ENCODE results near the gene NRXN3. TPM values are rescaled to one million over a fixed set of nuclear protein-coding genes. Genes with fewer than 3 reads are reported as not detected.

The NRXN3 gene
- total and polyA plus RNA-seq, 2 of the 13 experiments (the other 11 are each of a cell fraction or from before 2014, with no cell fraction given): 0.03 TPM; not detected in 1

GRCh38 chr14:78978896-78979295 is 808.7 kb downstream of the NRXN3 start:
- no peaks in the 10 kb centered on the region for H3K79me2 ChIP-seq (ENCODE audit: insufficient read depth, low read length)
- ChIA-PET POLR2A (no interaction called here), CTCF (ENCODE audit: low intra/inter-chr PET ratio, low total read pairs) (no interaction called here)
- H3K4me3 ChIP-seq (replicated peaks in 1 of 3; ENCODE audit: insufficient read depth in 1 of 3, low read depth in 2 of 3, low read length in 3 of 3): no peak overlapping the region
- no peaks in the 10 kb centered on the region for H3K4me1 ChIP-seq (ENCODE audit: insufficient read depth, low read length)
- no TSS peak for BruUV-seq (replicated peaks)
- no peak for FAIRE-seq
- H3K4me2 ChIP-seq (ENCODE audit: low read depth, low read length): no peak overlapping the region
- no peaks in the 10 kb centered on the region for H4K20me1 ChIP-seq (ENCODE audit: insufficient read depth, low read length)
- WGBS (ENCODE audit: low lambda C conversion rate): 0% methylated on average over 2 of the region's 2 CpGs
- no peak overlapping the region for H3K27ac ChIP-seq (ENCODE audit: extremely low read length, insufficient read depth, low read length)
- intact Hi-C loops (cut with micrococcal nuclease; ENCODE audit: unreplicated experiment): no loop called here
- in situ Hi-C loops (cut with HindIII; ENCODE audit: extremely low pct_ligation_motif_present, low pct_unique_long_range_greater_than_20kb): no loop called here
- no peaks in the 10 kb centered on the region for H3K27me3 ChIP-seq (ENCODE audit: control insufficient read depth in 1 of 2, insufficient read depth in 2 of 2, low read length in 2 of 2)
- no peak for ATAC-seq
- no peak for DNase-seq (ENCODE audit: low spot score)
- H2AFZ ChIP-seq (ENCODE audit: low read length): no peak overlapping the region
- no peak overlapping the region for H3K9ac ChIP-seq (ENCODE audit: insufficient read depth, low read depth, low read length)
- TF ChIP-seq GPN1 (CRISPR knock-in tag; IDR thresholded peaks at IDR 0.05; ENCODE audit: borderline replicate concordance) (no peak), RBFOX2 (IDR thresholded peaks at IDR 0.05; ENCODE audit: low read depth, low read length) (no peak), PRDM10 (CRISPR knock-in tag; IDR thresholded peaks at IDR 0.05; ENCODE audit: low read depth) (no peak), ZNF510 (CRISPR knock-in tag; IDR thresholded peaks at IDR 0.05; ENCODE audit: low read depth) (no peak), ZNF124 (CRISPR knock-in tag; IDR thresholded peaks at IDR 0.05) (no peak), ZNF558 (CRISPR knock-in tag; IDR thresholded peaks at IDR 0.05; ENCODE audit: borderline replicate concordance) (no peak), ELF1 (CRISPR knock-in tag; IDR thresholded peaks at IDR 0.05) (no peak)
- no peaks in the 10 kb centered on the region for H3K36me3 ChIP-seq (replicated peaks in 1 of 2; ENCODE audit: control insufficient read depth in 1 of 2, insufficient read depth in 2 of 2, low read length in 2 of 2)
- peaks cover 21% of the 10 kb centered on the region; the same call in 1 of the 2 replicates for H3K9me3 ChIP-seq (ENCODE audit: low read length)

Data from HepG2 (cell line).